Panc1 (cell line): ENCODE data around the gene PTDSS2.

ENCODE experiments used
- POLR2AphosphoS5 ChIP-seq: IDR thresholded peaks from 2 replicates; pipeline ENCODE4 v1.6.1; 2012; ENCODE audit warnings: mild to moderate bottlenecking, low read depth, low read length, moderate library complexity
- SIN3A ChIP-seq: IDR thresholded peaks from 2 replicates; pipeline ENCODE4 v1.6.1; 2012; ENCODE audit warnings: low read depth, mild to moderate bottlenecking, low read length, moderate library complexity, borderline replicate concordance; ENCODE audit not compliant: insufficient read depth
- TF ChIP-seq, protein P1 (sequence below): fragments of 450-650 bp; IDR thresholded peaks from 2 replicates; pipeline ENCODE4 v1.5.1; 2017; ENCODE audit warnings: mild to moderate bottlenecking

DNA sequence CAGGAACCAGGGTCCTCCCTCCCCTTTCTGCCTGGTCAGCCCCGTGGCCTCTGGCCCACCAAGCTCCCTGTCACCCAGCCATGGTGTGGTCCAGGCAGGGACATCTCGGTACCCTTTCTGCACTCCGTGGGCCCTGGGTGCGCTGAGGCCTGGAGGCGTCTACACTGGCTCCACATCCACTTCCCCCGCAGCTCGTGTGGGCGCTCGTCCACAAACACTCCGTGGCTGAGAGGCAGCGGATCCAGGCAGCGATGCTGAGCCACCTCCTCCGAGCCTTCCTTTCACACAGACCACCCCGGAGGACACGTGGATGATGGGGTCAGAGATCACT, 40.8 kb downstream of the PTDSS2 start:
- TF ChIP-seq, protein P1, sequence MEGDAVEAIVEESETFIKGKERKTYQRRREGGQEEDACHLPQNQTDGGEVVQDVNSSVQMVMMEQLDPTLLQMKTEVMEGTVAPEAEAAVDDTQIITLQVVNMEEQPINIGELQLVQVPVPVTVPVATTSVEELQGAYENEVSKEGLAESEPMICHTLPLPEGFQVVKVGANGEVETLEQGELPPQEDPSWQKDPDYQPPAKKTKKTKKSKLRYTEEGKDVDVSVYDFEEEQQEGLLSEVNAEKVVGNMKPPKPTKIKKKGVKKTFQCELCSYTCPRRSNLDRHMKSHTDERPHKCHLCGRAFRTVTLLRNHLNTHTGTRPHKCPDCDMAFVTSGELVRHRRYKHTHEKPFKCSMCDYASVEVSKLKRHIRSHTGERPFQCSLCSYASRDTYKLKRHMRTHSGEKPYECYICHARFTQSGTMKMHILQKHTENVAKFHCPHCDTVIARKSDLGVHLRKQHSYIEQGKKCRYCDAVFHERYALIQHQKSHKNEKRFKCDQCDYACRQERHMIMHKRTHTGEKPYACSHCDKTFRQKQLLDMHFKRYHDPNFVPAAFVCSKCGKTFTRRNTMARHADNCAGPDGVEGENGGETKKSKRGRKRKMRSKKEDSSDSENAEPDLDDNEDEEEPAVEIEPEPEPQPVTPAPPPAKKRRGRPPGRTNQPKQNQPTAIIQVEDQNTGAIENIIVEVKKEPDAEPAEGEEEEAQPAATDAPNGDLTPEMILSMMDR = no peak
- TF ChIP-seq POLR2AphosphoS5 (no peak), SIN3A (no peak)
